SIG-M5 treated with dmso at 0.1 percent for 504 hours (cell line): ENCODE measurements around the gene MPRIP.
"Not testable (repeated sequence)": the region's sequence is repeated elsewhere in the genome, so short reads cannot be mapped to it uniquely, and the experiment has no call there.

Source experiments
- DNase-seq: peaks from one replicate; lab custom pipeline; 2025; ENCODE audit not compliant: unreplicated experiment; lab: John Stamatoyannopoulos, UW

Gene MPRIP

DNA sequence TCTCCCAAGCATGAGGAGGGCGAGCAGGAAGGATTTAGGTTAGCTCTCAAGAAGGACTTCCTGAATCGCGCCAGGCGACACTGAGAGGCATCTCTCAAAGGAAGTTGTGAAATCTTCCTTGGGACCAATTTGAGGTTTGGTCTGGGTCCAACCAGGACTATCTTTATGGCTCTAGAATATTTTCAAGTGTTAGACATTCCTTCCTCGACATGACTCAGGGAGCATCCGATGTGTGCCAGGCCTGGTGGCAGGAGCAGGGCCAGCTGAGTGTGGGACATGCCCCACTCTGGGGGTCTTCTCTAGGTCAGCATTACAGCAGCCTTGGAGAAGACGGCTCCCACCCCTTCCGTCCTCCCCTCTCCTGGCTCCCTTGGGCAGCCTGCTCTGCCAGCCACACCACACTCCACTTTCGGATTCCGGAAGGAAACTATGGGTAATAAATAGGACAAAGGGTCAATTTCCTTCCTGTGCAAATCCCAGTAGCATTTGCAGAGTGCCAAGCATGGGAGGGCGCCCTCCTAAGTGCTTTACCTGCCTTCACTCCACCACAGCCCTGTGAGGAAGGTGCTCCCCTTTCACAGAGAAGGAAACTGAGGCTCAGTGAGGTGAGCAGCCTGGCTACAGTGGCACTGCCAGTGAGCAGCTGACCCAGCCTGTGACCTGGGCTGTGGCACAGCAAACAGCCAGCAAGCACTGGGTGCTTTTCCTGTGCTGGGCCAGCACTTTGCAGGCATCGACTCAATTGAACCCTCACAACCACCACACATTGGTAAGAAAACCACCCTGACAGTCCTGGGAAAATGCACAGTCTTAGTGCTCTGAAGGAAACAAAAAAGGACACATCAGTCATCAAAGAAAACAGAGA, 31.0 kb upstream of the MPRIP start:
- DNase-seq, result not testable (repeated sequence)

DNA sequence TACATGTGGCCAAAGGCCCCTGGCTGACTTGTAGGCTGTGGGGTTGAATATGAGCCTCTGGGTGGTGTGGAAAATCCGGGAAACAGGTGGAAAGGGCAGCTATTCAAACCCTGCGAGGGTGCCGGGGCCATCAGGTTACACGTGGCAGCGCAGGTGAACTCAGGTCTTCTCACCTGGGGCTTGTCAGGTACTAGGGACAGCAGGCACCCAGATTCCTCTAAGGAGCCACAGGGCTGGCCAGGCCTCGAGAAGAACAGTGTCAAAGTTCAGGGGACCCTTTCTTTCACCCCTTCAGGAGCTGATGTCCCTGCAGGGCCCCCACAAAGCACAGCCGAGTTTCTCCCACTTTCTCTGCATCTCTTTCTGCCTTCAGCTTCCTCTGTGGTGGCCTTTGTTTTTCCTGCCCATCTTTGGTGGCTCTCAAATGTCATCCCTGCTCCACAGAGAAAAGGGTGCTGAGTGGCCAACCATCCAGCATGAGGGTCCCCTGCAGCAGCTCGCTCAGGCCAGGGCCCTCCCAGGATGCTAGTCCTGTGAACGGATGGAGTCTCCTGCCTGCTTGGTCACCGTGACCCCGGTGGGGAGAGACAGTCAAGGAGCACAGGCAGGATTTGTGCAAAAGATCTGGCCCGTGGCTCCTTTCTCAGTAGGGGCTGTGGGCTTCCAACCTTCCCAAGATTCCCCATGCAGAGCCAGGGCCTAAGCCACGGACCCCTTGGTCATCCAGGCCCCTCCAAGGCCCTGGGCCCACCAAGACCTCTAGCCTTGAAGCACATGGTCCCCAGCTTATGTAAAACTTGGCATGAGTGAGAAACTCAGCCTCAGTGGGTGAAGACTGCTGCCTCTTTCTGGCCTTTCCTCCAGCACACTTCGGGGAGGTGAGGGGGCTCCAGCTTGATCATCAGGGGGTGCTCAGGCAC, 28.2 kb upstream of the MPRIP start:
- not testable (repeated sequence) for DNase-seq

DNA sequence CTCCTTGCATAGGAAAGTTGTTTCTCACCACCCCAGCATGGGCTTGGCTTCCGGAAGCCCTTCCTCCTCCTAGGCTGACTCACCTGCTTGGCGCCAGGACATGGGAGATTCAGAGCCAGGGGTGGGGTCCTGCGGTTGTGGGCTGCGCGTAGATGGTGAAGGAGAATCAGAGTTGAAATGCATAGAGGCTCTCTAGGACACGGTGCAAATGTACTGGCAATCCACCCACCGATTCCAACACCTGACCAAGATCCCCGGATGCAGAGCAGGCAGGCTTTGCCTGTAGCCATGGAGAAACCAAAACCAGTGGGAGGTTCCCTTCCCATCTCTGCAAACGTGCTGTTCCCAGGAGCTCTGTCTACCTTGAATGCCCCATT, 27.5 kb upstream of the MPRIP start:
- not testable (repeated sequence) for DNase-seq

DNA sequence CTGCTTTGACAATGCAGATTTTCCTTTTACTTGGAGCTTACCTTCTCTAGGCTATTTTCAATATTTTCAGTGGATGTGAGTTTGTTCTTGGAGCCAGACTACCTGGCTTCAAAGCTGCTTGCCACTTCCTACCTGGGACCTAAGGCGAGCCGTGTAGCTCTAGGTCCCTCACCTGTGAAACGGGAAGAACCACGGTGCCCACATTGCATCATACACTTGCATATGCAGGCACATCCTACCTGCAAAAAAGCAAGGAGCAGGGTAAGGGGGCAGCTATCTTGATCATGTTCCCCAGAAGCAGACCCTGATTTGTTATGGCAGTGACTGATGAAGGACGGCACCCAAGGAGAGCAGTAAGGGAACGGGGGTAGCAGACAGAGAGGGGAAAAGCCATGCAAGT, 27.0 kb upstream of the MPRIP start:
- DNase-seq, result no peak

DNA sequence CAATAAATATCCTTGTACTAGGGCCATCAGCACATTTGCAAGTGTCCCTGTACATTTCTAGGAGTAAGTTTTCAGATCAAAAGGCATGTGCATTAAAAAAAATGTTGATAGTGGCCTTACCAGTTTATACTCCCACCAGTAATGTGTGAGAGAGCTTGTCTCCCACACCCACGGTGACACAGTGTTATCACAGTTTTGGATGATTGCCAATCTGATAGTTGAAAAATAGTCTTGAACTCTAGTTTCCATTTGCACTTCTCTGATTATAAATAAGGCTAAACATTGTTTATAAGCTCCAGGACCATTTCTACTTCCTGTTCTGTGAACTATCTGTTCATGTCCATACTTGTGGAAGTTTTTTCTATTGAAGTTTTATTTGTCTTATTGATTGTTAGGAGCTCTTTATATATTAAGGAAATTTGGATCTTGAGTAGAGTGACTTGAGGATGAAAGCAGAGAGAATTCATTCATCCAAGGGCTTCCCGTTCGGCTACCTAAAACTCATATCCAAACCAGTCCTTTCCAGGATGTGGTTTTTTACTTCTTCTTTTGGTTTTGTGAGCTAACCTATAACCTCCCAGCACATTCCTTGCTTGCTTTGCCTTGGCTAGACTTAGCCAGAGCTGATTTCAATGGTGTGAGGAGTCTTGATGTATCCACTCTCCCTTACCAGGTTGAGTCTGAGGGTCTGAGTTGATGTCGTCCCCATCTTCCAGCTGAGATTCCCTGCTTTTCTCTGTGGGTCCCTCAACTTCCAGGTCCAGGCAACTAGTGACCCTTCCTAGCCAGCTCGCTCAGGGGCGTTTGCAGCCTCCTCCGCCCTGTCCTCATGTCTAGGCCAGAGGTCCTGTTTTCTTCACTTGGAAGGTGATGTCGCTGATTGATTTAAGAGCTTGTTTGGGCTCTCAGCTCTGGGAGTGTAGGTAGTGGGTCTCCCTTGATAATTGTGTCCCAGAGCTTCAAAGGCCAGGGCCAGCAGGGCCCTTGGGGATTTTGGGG, 25.8 kb upstream of the MPRIP start:
- peak; percentile 78 for DNase-seq

DNA sequence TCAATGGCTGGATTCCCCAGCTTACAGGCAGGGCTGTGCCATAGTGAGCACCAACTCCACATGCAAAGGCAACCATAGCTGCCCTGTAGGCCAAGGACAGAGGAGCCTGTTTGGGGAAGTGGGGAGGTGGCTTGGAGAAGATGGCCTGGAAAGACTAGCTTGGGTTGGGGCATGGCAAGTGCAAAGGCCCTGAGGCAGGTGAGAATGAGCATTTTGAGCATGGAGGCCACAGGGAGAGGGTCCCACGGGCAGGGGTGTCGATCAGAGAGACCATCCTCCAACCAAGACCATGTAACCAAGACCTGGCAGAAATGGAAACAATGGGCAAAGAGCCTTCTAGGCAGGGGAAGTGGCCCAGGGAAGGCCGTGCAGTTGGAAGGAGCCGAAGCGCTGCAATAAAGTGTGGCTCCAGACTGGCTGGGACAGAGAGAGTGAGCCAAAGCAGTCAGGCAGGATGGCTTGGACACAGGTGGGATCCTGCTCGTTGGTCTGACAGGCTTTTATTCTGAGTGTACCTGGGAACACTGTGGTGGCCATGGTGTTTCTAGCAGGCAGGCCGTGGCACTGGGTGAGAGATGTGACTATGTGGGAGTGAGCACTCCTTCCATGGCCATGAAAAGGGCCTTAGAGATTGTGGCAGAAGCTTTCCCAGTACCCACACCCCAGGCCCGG, 24.8 kb upstream of the MPRIP start:
- no peak for DNase-seq

DNA sequence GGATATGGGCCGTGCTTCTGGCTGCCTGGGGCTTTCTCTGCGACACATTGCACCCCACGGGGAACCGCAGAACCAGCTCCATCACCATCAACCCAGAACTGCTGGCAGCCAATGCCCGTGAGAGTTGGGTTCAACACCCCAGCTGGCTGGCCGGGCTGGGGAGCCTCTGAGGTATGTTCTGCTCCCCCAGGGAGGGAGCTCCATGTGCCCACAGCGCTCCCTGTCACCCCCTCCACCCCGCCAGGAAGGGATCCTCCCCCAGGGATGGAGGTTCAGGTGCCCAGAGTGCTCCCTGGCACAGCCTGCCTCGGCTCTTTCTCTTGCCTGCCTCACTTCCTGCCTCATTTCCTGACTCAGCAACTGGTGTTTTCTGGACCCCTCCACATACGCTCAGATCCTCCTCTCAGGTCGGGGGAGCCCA, 24.2 kb upstream of the MPRIP start:
- DNase-seq, result no peak

DNA sequence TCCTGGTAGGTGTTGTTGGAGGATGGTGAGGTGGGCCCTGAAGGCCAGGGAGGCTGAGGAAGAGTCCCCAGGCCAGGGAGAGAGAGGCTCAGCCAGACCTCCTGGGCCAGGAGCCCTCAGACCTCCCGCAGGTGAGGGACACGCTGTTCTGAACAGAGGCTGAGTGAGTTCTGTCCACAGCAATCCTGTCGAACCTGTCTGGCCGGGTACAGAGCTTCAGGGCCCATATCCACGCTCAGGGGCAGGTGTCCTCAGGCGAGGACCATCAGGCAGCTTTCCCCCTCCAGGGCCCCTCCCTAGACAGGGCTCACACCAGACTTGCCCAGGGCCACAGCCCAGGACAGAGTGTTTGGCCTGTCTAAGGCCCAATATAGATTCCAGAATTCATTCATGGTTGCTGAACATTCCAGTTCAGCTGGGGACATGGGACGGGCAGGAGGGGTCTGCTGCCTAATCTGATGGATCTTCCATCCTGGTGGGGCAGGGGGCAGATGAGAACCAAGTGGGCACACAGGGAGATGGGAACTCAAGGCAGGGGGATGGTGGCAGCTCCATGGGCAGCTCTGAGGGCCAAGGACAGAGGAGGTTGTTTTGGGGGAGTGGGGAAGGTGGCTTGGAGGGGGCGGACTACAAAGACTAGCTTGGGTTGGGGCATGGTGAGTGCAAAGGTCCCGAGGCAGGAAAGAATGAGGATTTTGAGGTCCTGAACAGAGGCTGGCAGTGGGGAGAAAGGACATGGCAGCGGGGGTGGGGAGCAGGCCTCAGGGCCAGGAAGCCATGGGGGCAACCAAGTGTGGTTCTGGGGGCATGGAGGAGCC, 23.4 kb upstream of the MPRIP start:
- peak; percentile 32 for DNase-seq

DNA sequence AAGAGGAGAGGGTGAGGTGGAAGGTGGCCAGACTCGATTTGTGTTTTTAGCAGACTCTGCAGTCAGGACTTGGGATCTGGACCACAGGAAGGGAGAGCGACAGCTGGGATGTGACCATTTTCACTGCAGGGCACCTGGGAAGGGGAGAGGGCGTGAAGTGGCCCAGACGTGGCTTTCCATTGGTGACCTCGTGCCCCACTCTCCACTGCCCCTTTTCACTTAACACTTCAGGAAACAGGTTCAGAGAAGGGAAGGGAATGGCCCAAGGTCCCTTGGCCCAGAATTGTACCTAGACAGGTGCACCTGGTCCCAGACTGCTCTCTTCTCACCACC, 22.9 kb upstream of the MPRIP start:
- DNase-seq, result no peak

DNA sequence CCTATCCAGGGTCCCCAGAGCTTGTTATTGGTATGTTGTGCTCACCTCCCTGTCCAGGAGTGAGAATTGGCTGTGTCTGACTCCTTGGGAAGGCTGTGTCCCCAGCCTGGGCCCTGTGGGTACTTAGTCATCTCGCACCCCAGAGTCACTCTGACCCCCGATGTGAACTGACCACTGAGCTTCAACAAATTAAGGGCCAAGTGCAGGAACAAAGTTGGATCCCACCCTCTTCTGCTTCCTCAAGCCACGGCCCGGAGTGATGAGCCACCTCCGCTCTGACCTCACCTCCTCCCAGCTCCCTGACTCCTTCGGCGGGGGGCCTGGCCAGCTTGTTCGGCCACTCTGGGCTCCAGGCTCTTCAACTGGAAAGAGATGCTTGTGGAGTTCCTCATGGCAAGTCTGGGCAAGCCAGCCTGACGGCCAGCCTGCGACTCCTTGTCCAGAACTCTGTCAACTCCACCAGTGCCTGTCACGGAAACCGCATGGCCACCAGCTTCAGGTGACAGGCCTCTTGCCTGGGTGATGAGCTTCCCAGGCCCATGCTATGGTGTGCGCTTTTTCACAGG, 22.3 kb upstream of the MPRIP start:
- DNase-seq, result no peak

DNA sequence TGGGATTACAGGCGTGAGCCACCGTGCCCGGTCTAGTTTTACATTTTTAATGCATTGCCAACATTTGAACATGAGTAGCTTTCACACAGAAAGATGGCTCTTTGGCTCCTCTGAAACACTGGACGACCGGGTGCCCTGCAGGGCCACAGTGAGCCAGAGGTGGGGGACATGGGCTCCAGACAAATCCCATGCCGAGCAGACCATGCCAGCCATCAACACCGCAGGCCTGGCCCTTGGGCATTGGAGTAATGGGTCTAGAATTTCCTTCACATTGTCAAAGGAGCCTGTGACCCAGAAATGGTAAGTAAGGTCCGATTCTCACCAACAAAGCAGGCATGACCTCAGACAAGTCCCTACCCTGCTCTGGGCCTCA, 21.4 kb upstream of the MPRIP start:
- no peak for DNase-seq

DNA sequence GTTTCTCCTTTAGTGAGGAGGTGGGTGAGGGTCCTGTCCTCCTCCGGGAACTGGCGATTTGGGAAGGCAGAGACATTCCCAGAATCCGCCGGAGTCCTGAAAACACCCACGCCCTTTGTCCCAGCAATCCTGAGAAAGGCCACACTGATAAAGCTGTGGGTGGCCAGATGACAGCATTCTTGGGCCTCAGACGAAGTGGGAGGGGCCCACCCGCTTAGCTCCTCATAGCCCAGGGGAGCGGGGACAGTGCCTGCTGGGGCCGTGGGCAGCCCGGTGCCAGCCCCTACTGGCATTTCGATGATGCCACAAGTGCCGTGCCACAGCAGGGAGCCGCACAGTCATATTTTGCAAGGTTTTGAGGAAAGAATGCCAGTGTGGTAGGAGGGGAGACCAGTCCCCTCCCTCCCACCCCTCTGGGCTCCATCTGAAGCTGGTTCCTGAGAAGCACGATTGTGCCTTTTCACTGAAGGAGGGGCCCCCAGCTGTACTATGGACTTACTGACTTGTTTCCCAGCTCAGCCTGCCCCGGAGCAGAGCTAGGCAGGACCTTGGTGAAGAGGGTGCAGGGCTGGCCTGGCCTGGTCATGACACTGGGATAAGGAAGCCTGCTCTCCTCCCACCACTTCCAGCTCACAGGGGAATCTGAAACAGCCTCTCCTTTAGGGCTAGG, 20.9 kb upstream of the MPRIP start:
- DNase-seq, result no peak

DNA sequence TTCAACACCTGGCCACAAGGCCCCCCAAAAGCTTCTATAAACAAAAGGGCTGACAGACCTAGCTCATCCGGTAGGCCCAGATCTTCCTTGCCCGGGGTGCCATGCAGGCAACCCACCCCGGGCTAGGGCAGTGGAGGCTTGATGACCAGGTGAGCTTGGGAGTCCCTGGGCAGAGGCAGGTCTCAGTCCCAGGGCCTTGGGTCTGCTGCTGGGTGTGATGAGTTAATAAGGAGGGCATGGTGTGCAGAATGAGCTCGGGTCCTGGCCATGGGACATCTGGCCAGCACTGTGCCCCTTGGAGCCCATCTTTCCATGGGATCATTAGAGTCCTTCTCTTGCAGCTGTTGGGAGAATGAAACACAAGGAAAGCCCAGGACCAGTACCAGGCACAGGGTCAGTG, 20.2 kb upstream of the MPRIP start:
- DNase-seq, result no peak

DNA sequence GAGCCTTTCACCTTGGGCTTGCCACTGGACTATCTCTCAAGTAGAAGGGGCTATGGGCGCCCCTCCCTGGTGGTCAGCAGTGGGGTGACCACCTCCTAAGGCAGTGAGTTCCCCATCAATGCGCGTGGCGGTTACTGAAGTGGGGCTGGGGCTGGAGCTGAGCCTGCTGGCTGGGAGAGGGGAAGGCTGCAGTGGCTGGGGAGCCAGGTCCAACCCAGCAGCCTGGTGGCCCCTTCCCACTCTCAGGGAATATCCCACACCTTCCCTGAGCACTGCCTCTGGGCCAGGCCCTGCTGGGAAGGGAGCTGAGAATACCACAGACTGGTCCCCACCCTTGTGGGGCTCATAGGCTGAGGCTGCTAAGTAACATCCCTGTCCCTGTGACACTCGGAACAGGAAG, 19.8 kb upstream of the MPRIP start:
- no peak for DNase-seq

DNA sequence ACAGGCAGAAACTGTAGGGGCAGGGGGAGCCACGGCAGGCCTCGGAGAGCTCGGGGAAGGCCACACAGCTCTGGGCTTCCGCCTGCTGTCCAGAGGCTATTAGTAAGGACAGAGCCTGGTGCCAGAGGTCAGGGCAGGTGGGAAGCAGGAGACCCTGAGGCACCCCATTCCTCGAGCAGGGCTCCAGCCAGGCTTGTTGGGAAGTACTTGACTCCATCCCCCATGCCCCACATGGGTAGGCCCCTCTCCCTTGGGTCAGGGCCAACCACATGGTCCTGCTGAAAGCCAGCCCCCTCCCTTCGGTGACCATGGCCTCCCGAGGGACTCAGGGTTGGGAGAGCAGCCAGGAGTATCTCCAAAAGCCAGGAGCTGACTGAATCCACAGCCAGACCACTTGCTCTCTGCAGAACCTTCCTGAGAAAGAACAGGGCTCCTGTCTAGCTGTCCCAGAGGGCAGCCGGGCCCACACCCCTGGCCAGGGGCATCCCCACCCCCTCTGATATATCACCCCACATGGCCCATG, 17.4 kb upstream of the MPRIP start:
- DNase-seq, result no peak

DNA sequence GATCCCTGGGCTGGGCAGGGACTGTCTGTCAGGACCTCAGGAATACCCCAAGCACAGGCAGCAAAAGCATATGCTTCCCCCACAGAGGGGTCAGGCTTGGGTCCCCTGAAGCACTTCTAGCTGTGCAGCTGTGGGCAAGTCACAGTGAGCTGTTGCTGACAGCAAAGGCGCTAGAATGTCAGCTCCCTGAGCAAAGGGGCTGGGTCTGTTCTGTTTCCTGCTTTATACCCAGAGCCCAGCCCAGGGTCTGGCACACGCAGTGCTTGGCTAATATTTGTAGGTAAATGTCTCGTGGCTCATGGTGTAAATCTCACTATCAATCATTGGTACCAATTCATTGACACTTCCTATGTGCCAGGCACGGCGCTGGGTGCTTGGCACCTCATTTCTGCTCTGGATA, 16.6 kb upstream of the MPRIP start:
- no peak for DNase-seq

DNA sequence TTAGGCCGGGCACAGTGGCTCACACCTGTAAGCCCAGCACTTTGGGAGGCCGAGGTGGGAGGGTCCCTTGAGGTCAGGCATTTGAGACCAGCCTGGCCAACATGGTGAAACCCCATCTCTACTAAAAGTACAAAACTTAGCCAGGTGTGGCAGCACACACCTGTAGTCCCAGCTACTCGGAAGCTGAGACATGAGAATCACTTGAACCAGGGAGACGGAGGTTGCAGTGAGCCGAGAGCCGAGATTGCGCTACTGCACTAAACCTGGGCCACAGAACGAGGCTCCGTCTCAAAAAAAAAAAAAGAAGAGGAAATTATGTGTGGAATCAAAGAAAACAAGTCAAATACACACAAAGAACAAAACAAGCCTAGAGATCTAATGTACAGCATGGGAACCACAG, 16.1 kb upstream of the MPRIP start:
- DNase-seq, result no peak

DNA sequence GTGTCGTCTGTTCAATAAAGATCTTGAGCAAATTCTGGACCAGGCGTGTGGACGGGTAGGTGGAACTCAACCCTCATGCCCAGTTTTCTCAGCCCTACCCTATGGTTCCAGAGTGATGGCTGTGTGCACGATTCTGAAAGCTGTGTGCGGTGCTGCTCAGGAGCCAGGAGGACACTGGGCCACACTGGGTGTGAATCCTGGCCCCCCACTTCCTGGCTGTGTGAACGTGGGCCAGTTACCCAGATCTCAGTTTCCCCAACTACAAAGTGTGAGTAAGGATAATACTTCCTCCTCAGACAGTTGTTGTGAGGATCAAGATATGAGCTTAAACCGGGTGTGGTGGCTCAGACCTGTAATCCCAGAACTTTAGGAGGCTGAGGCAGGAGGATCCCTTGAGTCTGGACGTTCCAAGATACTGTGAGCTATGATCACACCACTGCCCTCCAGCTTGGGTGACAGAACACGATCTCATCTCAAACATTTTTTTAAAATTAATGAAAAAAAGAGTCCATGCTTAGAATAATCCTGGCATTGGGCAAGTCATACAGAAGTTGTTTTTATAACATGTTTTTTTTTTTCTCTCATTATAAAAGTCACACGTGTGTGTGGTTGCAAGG, 14.7 kb upstream of the MPRIP start:
- DNase-seq, result no peak
